ENCODE data around the gene BRD1.
A peak's percentile ranks its signal among the peaks of the same experiment; 100 is the strongest.
"Not testable (repeated sequence)": the region's sequence is repeated elsewhere in the genome, so short reads cannot be mapped to it uniquely, and the experiment has no call there.

Gene BRD1

GRCh38 chr22:49771266-49772065 lies 56.2 kb downstream of the BRD1 start:
- no peak for FAIRE-seq

GRCh38 chr22:49770547-49771265 lies 57.0 kb downstream of the BRD1 start:
- FAIRE-seq (no peak), DNase-seq (ENCODE audit: insufficient read length, low spot score) (no peak)

More at GRCh38 chr22:49771266-49772065, 56.2 kb downstream of the BRD1 start:
- DNase-seq (ENCODE audit: insufficient read length, low spot score): no peak

GRCh38 chr22:49769691-49770546 lies 57.8 kb downstream of the BRD1 start:
- no peak for FAIRE-seq
- DNase-seq (ENCODE audit: insufficient read length, low spot score): no peak

- FAIRE-seq (no peak), DNase-seq (ENCODE audit: insufficient read length, low spot score) (no peak)
Observed at GRCh38 chr22:49768951-49769690, 58.6 kb downstream of the BRD1 start.

GRCh38 chr22:49768077-49768910 lies 59.4 kb downstream of the BRD1 start:
- DNase-seq (ENCODE audit: insufficient read length, low spot score) (no peak), FAIRE-seq (no peak)

- FAIRE-seq (no peak), DNase-seq (ENCODE audit: insufficient read length, low spot score) (peak; percentile 35)
Observed at GRCh38 chr22:49767355-49768062, 60.2 kb downstream of the BRD1 start.

GRCh38 chr22:49765951-49766350 lies 61.7 kb downstream of the BRD1 start:
- no peak for DNase-seq (ENCODE audit: insufficient read length, low spot score)
- no peak for FAIRE-seq

- no peak for FAIRE-seq
- no peak for DNase-seq (ENCODE audit: insufficient read length, low spot score)
Observed at GRCh38 chr22:49765091-49765771, 62.4 kb downstream of the BRD1 start.

- DNase-seq (ENCODE audit: insufficient read length, low spot score): no peak
- FAIRE-seq: no peak
Observed at GRCh38 chr22:49764127-49764581, 63.5 kb downstream of the BRD1 start.

GRCh38 chr22:49763696-49764095 lies 64.0 kb downstream of the BRD1 start:
- FAIRE-seq: no peak
- no peak for DNase-seq (ENCODE audit: insufficient read length, low spot score)

- no peak for FAIRE-seq
- no peak for DNase-seq (ENCODE audit: insufficient read length, low spot score)
Observed at GRCh38 chr22:49763138-49763537, 64.5 kb downstream of the BRD1 start.

- FAIRE-seq; DNase-seq (ENCODE audit: insufficient read length, low spot score): not testable (repeated sequence)
Observed at GRCh38 chr22:49762571-49762970, 65.1 kb downstream of the BRD1 start.

- FAIRE-seq: no peak
- no peak for DNase-seq (ENCODE audit: insufficient read length, low spot score)
Observed at GRCh38 chr22:49761836-49762235, 65.8 kb downstream of the BRD1 start.

GRCh38 chr22:49760630-49761571 lies 66.8 kb downstream of the BRD1 start:
- FAIRE-seq: peak; percentile 4
- no peak for DNase-seq (ENCODE audit: insufficient read length, low spot score)

GRCh38 chr22:49760280-49760629 lies 67.4 kb downstream of the BRD1 start:
- DNase-seq (ENCODE audit: insufficient read length, low spot score) (no peak), FAIRE-seq (no peak)

- FAIRE-seq (no peak), DNase-seq (ENCODE audit: insufficient read length, low spot score) (no peak)
Observed at GRCh38 chr22:49756676-49757075, 71.0 kb downstream of the BRD1 start.

- FAIRE-seq: no peak
- DNase-seq (ENCODE audit: insufficient read length, low spot score): no peak
Observed at GRCh38 chr22:49756201-49756600, 71.5 kb downstream of the BRD1 start.
